ENCODE data around the gene HSPD1. TPM values are rescaled to one million over a fixed set of nuclear protein-coding genes. Genes with fewer than 3 reads are reported as not detected.

The HSPD1 gene
- total RNA-seq, 1 donor from 2014 or later: 136 TPM

GRCh38 chr2:197538412-197538811, 38.8 kb upstream of the HSPD1 start:
- Histone ChIP-seq H3K4me1 (no peaks in the 10 kb centered on the region), H3K27me3 (no peaks in the 10 kb centered on the region), H3K27ac (no peak overlapping the region), H3K36me3 (peaks cover 64% of the 10 kb centered on the region), H3K9me3 (no peaks in the 10 kb centered on the region), H3K4me3 (no peak overlapping the region)
- no peak for ATAC-seq
- no peak for DNase-seq
- no peak for TF ChIP-seq CTCF (IDR thresholded peaks at IDR 0.05)
- intact Hi-C loops (cut with DNase I): no loop called here

- ATAC-seq (no peak), DNase-seq (no peak)
- Histone ChIP-seq H3K9me3 (no peaks in the 10 kb centered on the region), H3K36me3 (no peaks in the 10 kb centered on the region), H3K4me3 (peak overlapping the region; percentile 85), H3K27ac (no peak overlapping the region), H3K4me1 (peaks cover 17% of the 10 kb centered on the region), H3K27me3 (no peaks in the 10 kb centered on the region)
- TF ChIP-seq CTCF (IDR thresholded peaks at IDR 0.05): no peak
- intact Hi-C loops (cut with DNase I): no loop called here
These were observed 17.5 kb upstream of the HSPD1 start for GRCh38 chr2:197517150-197517549.

GRCh38 chr2:197516393-197516761, 16.7 kb upstream of the HSPD1 start:
- H3K4me1 ChIP-seq: peaks cover 17% of the 10 kb centered on the region
- TF ChIP-seq CTCF (IDR thresholded peaks at IDR 0.05): no peak
- no peak for DNase-seq
- ATAC-seq: peak; percentile 18
- H3K27ac ChIP-seq: peak overlapping the region; percentile 91
- no peaks in the 10 kb centered on the region for H3K36me3 ChIP-seq
- H3K4me3 ChIP-seq: peak overlapping the region; percentile 85
- no peaks in the 10 kb centered on the region for H3K9me3 ChIP-seq
- no peaks in the 10 kb centered on the region for H3K27me3 ChIP-seq
- intact Hi-C loops (cut with DNase I): no loop called here

- no peaks in the 10 kb centered on the region for H3K36me3 ChIP-seq
- DNase-seq: peak; percentile 98
- TF ChIP-seq CTCF (IDR thresholded peaks at IDR 0.05): no peak
- peak within 1 kb of the TSS; percentile 91 for H3K27ac ChIP-seq
- intact Hi-C loops (cut with DNase I): no loop called here
- H3K9me3 ChIP-seq: no peaks in the 10 kb centered on the region
- peak within 1 kb of the TSS; percentile 85 for H3K4me3 ChIP-seq
- H3K27me3 ChIP-seq: no peaks in the 10 kb centered on the region
- H3K4me1 ChIP-seq: peaks cover 17% of the 10 kb centered on the region
- ATAC-seq: peak; percentile 100
These were observed 16.2 kb upstream of the HSPD1 start, which contains the start of gene MOB4 for GRCh38 chr2:197515739-197516392. MOB4 (plus strand) TSS chr2:197516066; CDS start chr2:197516087, 21 bp downstream.

- intact Hi-C loops (cut with DNase I): no loop called here
- Histone ChIP-seq H3K4me3 (peak overlapping the region; percentile 85), H3K27ac (peak overlapping the region; percentile 91), H3K9me3 (no peaks in the 10 kb centered on the region), H3K36me3 (no peaks in the 10 kb centered on the region), H3K4me1 (peaks cover 17% of the 10 kb centered on the region), H3K27me3 (no peaks in the 10 kb centered on the region)
- no peak for DNase-seq
- no peak for ATAC-seq
- no peak for TF ChIP-seq CTCF (IDR thresholded peaks at IDR 0.05)
These were observed 15.7 kb upstream of the HSPD1 start for GRCh38 chr2:197515315-197515738.

All from upper lobe of right lung (tissue), 1 donor.